Gastrocnemius medialis (tissue), 4 donors: ENCODE measurements around the gene GABRA5. TPM values are rescaled to one million over a fixed set of nuclear protein-coding genes. Genes with fewer than 3 reads are reported as not detected.

Experiments used
- ATAC-seq, 2 donors: fragments of 150-250 bp; one replicate each; pipeline ENCODE4 v1.9.1; 2016
- DNase-seq, 2 donors: peaks; one replicate each; pipeline ENCODE4 v3.0.0-alpha.2; 2019
- H3K27ac ChIP-seq, 4 donors: fragments of 200-600 bp; sonication (generic); 1 replicate in 1 of 4; 2 replicates in 3 of 4; pipeline ENCODE4 v1.5.1; 2016 to 2018; ENCODE audit warnings: mild to moderate bottlenecking in 2 of 4, moderate library complexity in 1 of 4
- H3K27me3 ChIP-seq, 3 donors: fragments of 200-600 bp; sonication (generic) in 2 of 3; 1 replicate in 1 of 3; 2 replicates in 2 of 3; pipeline versions ENCODE4 v1.5.1 to v1.6.0; 2016 to 2019; ENCODE audit warnings: mild to moderate bottlenecking in 1 of 3, moderate library complexity in 1 of 3
- H3K36me3 ChIP-seq, 2 donors: fragments of 200-600 bp; sonication (generic) in 1 of 2; one replicate each; pipeline ENCODE4 v1.5.1; 2017 to 2018
- H3K4me1 ChIP-seq, 2 donors: fragments of 200-600 bp; sonication (generic) in 1 of 2; one replicate each; pipeline ENCODE4 v1.5.1; 2016 to 2017; ENCODE audit warnings: mild to moderate bottlenecking in 2 of 2
- H3K4me3 ChIP-seq, 4 donors: fragments of 200-600 bp; sonication (generic) in 3 of 4; 1 replicate in 1 of 4; 2 replicates in 3 of 4; pipeline ENCODE4 v1.5.1; 2016 to 2019; ENCODE audit warnings: mild to moderate bottlenecking in 2 of 4
- H3K9me3 ChIP-seq, 3 donors: fragments of 200-600 bp; sonication (generic) in 2 of 3; 1 replicate in 1 of 3; 2 replicates in 2 of 3; pipeline ENCODE4 v1.5.1; 2016 to 2019
- POLR2A ChIP-seq, 2 donors: fragments of 450-650 bp; IDR thresholded peaks; one replicate each; pipeline ENCODE4 v1.6.1; 2017; ENCODE audit warnings: antibody characterized with exemption in 2 of 2, mild to moderate bottlenecking in 2 of 2, moderate library complexity in 2 of 2
- in situ Hi-C, 4 donors: fragments of 200-750 bp; cut with MboI; loops; one replicate each; pipeline versions ENCODE4 v1.15.0 to v1.8.0; 2017; ENCODE audit warnings: low sequenced_read_pairs in 4 of 4
- intact Hi-C: fragments of 100-400 bp; cut with DNase I; formaldehyde crosslinking; loops from one replicate; pipeline ENCODE4 v1.15.1; 2023; ENCODE audit warnings: low total_unique reads
- total RNA-seq, 4 donors: library from RNA; depleted of rRNA; stranded (reverse); fragments of >200 nt; gene quantifications; one replicate each; pipeline versions ENCODE4 v1.1.0 to v1.2.3, GENCODE V29; 2016
- TF ChIP-seq, protein P1 (sequence below), 5 experiments: fragments of 450-650 bp in 3 of 5; fragments of 200-600 bp in 2 of 5; sonication (generic) in 2 of 5; IDR thresholded peaks in 4 of 5; conservative IDR thresholded peaks in 1 of 5; 1 replicate in 4 of 5; 2 replicates in 1 of 5; pipeline ENCODE4 v1.5.1; 2016 to 2019; ENCODE audit warnings: antibody characterized with exemption in 5 of 5, mild to moderate bottlenecking in 3 of 5, moderate library complexity in 3 of 5

The GABRA5 gene
- total RNA-seq, 4 donors from 2014 or later: not detected

DNA sequence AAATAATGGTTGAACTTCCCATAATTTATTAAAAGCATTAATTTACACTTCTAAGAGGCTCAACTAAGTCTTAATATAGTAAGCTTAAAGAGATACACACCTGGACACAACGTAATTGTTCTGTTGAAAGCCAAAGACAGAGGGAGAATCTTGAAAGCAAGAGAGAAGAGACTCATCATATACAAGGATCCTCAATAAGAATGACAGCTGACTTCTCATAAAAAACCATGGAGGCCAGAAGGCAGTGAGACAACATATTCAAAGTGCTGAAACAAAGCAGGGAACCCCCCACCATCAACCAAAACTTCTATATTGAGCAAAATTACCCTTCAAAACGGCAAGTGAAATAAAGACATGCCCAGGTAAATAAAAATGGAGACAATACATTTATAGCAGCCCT, 87.5 kb downstream of the GABRA5 start:
- H3K36me3 ChIP-seq: no peaks in the 10 kb centered on the region
- ATAC-seq: no peak
- intact Hi-C loops: no loop called here

DNA sequence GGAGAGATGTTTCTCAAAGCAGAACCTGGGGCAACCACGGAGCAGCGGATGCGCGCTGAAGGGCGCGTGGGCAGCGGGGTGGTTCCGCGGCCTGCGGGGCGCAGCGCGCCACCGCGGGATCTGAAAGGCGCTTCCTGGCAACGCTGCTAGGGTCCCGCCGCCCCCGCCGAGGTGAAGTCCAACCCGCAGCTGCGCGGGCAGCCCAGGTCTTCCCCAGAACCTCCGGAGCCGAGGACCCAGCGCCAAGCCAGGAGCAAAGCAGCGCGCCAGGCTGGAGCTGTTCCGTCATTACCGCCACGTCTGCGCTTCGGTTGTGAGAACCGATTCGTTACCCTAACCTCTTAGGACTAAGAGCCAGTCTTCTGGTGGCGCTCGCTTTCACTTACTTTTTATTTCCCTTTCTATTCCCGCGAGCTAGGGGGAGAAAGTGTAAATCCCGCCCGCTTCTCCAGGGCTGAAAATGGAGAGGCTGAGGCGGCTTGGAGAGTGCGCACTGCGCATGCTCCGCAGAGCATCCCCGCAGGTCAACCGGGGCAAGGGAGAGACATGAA, 100.9 kb downstream of the GABRA5 start:
- intact Hi-C loops (no loop called here), in situ Hi-C loops (no loop called here)
- peaks cover 0 to 10% (median 0%) of the 10 kb centered on the region in 3 donors for H3K27me3 ChIP-seq
- no peaks in the 10 kb centered on the region for H3K4me1 ChIP-seq
- no peak overlapping the region for H3K4me3 ChIP-seq
- TF ChIP-seq POLR2A (IDR thresholded peaks at IDR 0.05): no peak
- ATAC-seq (no peak), DNase-seq (no peak)
- no peaks in the 10 kb centered on the region for H3K36me3 ChIP-seq
- no peak overlapping the region for H3K27ac ChIP-seq
- H3K9me3 ChIP-seq: no peaks in the 10 kb centered on the region

More for the DNA sequence above, 87.5 kb downstream of the GABRA5 start:
- no peaks in the 10 kb centered on the region for H3K27me3 ChIP-seq
- H3K9me3 ChIP-seq: no peaks in the 10 kb centered on the region
- no peaks in the 10 kb centered on the region for H3K4me1 ChIP-seq
- in situ Hi-C loops: no loop called here
- DNase-seq: no peak
- H3K4me3 ChIP-seq: no peak overlapping the region
- H3K27ac ChIP-seq: no peak overlapping the region
- TF ChIP-seq POLR2A (IDR thresholded peaks at IDR 0.05): no peak
- TF ChIP-seq, protein P1, sequence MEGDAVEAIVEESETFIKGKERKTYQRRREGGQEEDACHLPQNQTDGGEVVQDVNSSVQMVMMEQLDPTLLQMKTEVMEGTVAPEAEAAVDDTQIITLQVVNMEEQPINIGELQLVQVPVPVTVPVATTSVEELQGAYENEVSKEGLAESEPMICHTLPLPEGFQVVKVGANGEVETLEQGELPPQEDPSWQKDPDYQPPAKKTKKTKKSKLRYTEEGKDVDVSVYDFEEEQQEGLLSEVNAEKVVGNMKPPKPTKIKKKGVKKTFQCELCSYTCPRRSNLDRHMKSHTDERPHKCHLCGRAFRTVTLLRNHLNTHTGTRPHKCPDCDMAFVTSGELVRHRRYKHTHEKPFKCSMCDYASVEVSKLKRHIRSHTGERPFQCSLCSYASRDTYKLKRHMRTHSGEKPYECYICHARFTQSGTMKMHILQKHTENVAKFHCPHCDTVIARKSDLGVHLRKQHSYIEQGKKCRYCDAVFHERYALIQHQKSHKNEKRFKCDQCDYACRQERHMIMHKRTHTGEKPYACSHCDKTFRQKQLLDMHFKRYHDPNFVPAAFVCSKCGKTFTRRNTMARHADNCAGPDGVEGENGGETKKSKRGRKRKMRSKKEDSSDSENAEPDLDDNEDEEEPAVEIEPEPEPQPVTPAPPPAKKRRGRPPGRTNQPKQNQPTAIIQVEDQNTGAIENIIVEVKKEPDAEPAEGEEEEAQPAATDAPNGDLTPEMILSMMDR (IDR thresholded peaks at IDR 0.05 in 4 of 5, conservative IDR thresholded peaks at IDR 0.05 in 1 of 5): no peak

DNA sequence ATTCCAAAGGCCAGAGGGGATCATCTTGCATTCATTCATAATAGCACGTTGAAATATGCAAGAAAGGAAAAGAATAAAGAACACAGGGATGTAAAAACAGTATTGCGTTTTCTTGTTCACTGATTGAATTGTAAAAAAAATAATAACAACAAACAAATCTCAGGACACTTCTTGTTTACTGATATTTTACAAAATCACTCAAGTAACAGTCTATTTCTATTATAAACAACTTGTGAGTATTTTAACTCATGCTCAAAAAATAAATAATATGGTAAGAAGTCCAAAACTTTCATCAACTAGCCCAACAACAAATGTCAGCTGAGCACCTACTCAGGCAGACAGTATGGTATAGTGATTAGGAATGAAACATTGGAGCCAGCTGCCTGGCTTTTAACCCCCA, 101.9 kb downstream of the GABRA5 start:
- intact Hi-C loops (no loop called here), in situ Hi-C loops (no loop called here)
- Histone ChIP-seq H3K9me3 (no peaks in the 10 kb centered on the region), H3K4me3 (no peak overlapping the region), H3K27ac (no peak overlapping the region), H3K27me3 (peaks cover 0 to 10% (median 0%) of the 10 kb centered on the region in 3 donors), H3K36me3 (no peaks in the 10 kb centered on the region), H3K4me1 (no peaks in the 10 kb centered on the region)
- TF ChIP-seq POLR2A (IDR thresholded peaks at IDR 0.05): no peak
- TF ChIP-seq, protein P1 (IDR thresholded peaks at IDR 0.05 in 4 of 5, conservative IDR thresholded peaks at IDR 0.05 in 1 of 5): no peak
- DNase-seq (no peak), ATAC-seq (no peak)

DNA sequence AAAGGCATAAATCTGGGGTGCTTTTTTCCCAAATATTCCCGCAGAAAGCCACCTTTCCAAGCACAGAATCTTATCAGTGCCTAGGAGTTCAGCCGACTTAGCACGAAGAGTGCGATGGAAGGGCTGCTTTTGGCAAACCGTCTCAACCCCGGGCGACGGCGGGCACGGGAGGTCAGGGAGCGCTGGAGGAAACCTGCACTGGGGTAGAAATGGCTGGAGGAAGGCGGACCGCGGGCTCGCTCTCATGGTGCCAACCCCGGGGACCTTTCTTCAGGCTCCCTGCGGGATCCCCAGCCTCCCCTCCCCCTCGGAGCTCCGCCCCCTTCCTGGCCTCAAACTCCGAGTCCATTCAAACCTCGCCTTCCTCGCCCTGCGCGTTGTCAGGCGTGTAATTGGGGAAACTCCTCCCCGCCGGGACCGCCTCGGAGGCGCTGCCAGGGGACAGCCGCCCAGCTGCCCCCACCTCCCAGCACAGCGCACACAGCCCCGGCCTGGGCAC, 103.9 kb downstream of the GABRA5 start, which contains the start of gene GABRG3:
TSS of gene GABRG3 (plus strand) at position 470 of the 499 bp plus-strand sequence.
- intact Hi-C loops: no loop called here
- TF ChIP-seq POLR2A (IDR thresholded peaks at IDR 0.05): no peak
- TF ChIP-seq, protein P1 (IDR thresholded peaks at IDR 0.05 in 4 of 5, conservative IDR thresholded peaks at IDR 0.05 in 1 of 5): no peak
- Histone ChIP-seq H3K4me3 (no peak within 1 kb of the TSS), H3K36me3 (no peaks in the 10 kb centered on the region), H3K9me3 (no peaks in the 10 kb centered on the region), H3K27ac (no peak within 1 kb of the TSS), H3K27me3 (peaks cover 0 to 10% (median 0%) of the 10 kb centered on the region in 3 donors), H3K4me1 (no peaks in the 10 kb centered on the region)
- ATAC-seq (no peak), DNase-seq (no peak)
- in situ Hi-C loops: no loop called here

GRCh38 chr15:26971271-26972018, 104.6 kb downstream of the GABRA5 start:
- H3K36me3 ChIP-seq: no peaks in the 10 kb centered on the region
- no peaks in the 10 kb centered on the region for H3K9me3 ChIP-seq
- DNase-seq (no peak), ATAC-seq (no peak)
- no peak overlapping the region for H3K4me3 ChIP-seq
- peaks cover 0 to 10% (median 0%) of the 10 kb centered on the region in 3 donors for H3K27me3 ChIP-seq
- intact Hi-C loops: no loop called here
- TF ChIP-seq, protein P1 (IDR thresholded peaks at IDR 0.05 in 4 of 5, conservative IDR thresholded peaks at IDR 0.05 in 1 of 5): no peak
- no peak for TF ChIP-seq POLR2A (IDR thresholded peaks at IDR 0.05)
- no peaks in the 10 kb centered on the region for H3K4me1 ChIP-seq
- in situ Hi-C loops: no loop called here
- no peak overlapping the region for H3K27ac ChIP-seq
